C4-2B (cell line): Measurements from ENCODE around the gene SCN5A.

ENCODE experiments used
- CTCF ChIP-seq: fragments of 450-650 bp; conservative IDR thresholded peaks from 2 replicates; pipeline ENCODE4 v1.5.1; 2017; ENCODE audit warnings: mild to moderate bottlenecking
- ZFX ChIP-seq: fragments of 450-650 bp; IDR thresholded peaks from 2 replicates; pipeline ENCODE4 v1.6.1; 2017

GRCh38 chr3:38595393-38595792, 54.1 kb downstream of the SCN5A start:
- TF ChIP-seq CTCF (no peak), ZFX (no peak)
